ENCODE results near the gene ZRANB3.

GRCh38 chr2:135246711-135247270 is 284.2 kb downstream of the ZRANB3 start:
- TF ChIP-seq CTCF (IDR thresholded peaks at IDR 0.05; ENCODE audit: low read length) (no peak), EZH2 (optimal IDR thresholded peaks at IDR 0.05; ENCODE audit: low read depth, low read length) (no peak), EZH2phosphoT487 (IDR thresholded peaks at IDR 0.05; ENCODE audit: low read length) (no peak)

Measured in MM.1S (cell line).